SU-DHL-6 (cell line): ENCODE data around the gene DCDC2.
"Not testable (repeated sequence)": the region's sequence is repeated elsewhere in the genome, so short reads cannot be mapped to it uniquely, and the experiment has no call there.

Experiments
- H2AFZ ChIP-seq: fragments of 200-600 bp; sonication (generic); 2 replicates; pipeline ENCODE4 v1.6.1; 2014; ENCODE audit warnings: low read depth, mild to moderate bottlenecking, moderate library complexity, mixed read lengths, antibody characterized with exemption, low read length; ENCODE audit not compliant: severe bottlenecking
- H3F3A ChIP-seq: fragments of 200-600 bp; shearing (Covaris generic); 2 replicates; pipeline ENCODE4 v1.6.0; 2016; ENCODE audit warnings: antibody characterized with exemption, mild to moderate bottlenecking; ENCODE audit not compliant: insufficient read depth
- H3K27ac ChIP-seq: fragments of 200-600 bp; sonication (generic); 2 replicates; pipeline ENCODE4 v1.5.1; 2016; ENCODE audit warnings: low read depth, mild to moderate bottlenecking, low read length, moderate library complexity, mixed read lengths
- H3K27me3 ChIP-seq: fragments of 200-600 bp; sonication (generic), shearing (Covaris generic); 2 replicates; pipeline ENCODE4 v1.6.0; 2014; ENCODE audit warnings: mild to moderate bottlenecking, low read length
- H3K36me3 ChIP-seq: fragments of 200-600 bp; sonication (generic); 2 replicates; pipeline ENCODE4 v1.6.1; 2014; ENCODE audit warnings: mild to moderate bottlenecking, low read length, mixed read lengths
- H3K4me2 ChIP-seq: fragments of 300-600, 200-600 bp; shearing (Covaris generic), sonication (generic); 2 replicates; pipeline ENCODE4 v1.6.0; 2014; ENCODE audit warnings: low read length, low read depth, mild to moderate bottlenecking; ENCODE audit not compliant: poor library complexity, severe bottlenecking
- H3K4me3 ChIP-seq: fragments of 200-600 bp; sonication (generic); 2 replicates; pipeline ENCODE4 v1.5.1; 2014; ENCODE audit warnings: antibody characterized with exemption, low read length, mild to moderate bottlenecking, mixed read lengths; ENCODE audit not compliant: insufficient read depth, poor library complexity, severe bottlenecking
- H3K79me2 ChIP-seq: fragments of 200-600 bp; sonication (generic); 2 replicates; pipeline ENCODE4 v1.6.1; 2014; ENCODE audit warnings: mild to moderate bottlenecking, low read length, moderate library complexity; ENCODE audit not compliant: insufficient read depth
- H3K9ac ChIP-seq: fragments of 200-600 bp; sonication (generic); 2 replicates; pipeline ENCODE4 v1.7.0; 2014; ENCODE audit warnings: mild to moderate bottlenecking, low read length
- H3K9me2 ChIP-seq: fragments of 200-600 bp; sonication (generic); replicated peaks from 2 replicates; pipeline ENCODE4 v1.6.1; 2014; ENCODE audit warnings: low read length; ENCODE audit not compliant: insufficient read depth
- H3K9me3 ChIP-seq: fragments of 200-600 bp; sonication (generic); 2 replicates; pipeline ENCODE4 v1.6.1; 2014; ENCODE audit warnings: low read length, mixed read lengths; ENCODE audit not compliant: insufficient read depth
- H4K20me1 ChIP-seq: fragments of 200-600 bp; sonication (generic); 2 replicates; pipeline ENCODE4 v1.6.1; 2014; ENCODE audit warnings: low read depth, mild to moderate bottlenecking, antibody characterized with exemption, low read length, moderate library complexity, mixed read lengths
- CTCF ChIP-seq: fragments of 200-600 bp; sonication (generic); IDR thresholded peaks from one replicate; pipeline ENCODE4 v1.5.1; 2017; ENCODE audit warnings: antibody characterized with exemption, mild to moderate bottlenecking, low read length, moderate library complexity; ENCODE audit not compliant: insufficient read depth, poor library complexity, severe bottlenecking
- EZH2phosphoT487 ChIP-seq: fragments of 200-600 bp; sonication (generic), shearing (Covaris generic); conservative IDR thresholded peaks from 2 replicates; pipeline ENCODE4 v1.6.1; 2018; ENCODE audit warnings: mild to moderate bottlenecking, antibody characterized with exemption, low read length, moderate library complexity, mixed read lengths

The DCDC2 gene

GRCh38 chr6:24402697-24403500 lies 45.0 kb upstream of the DCDC2 start, which contains the start of gene MRS2:
Gene MRS2, plus strand, starts transcription at chr6:24402936. Its CDS starts 111 bp downstream, at chr6:24403047.
- no peak within 1 kb of the TSS for H3K27ac ChIP-seq
- H3F3A ChIP-seq: peaks cover 6% of the 10 kb centered on the region
- H3K27me3 ChIP-seq: no peaks in the 10 kb centered on the region
- TF ChIP-seq CTCF: no peak
- no peak for TF ChIP-seq EZH2phosphoT487
- H3K9me3 ChIP-seq: no peaks in the 10 kb centered on the region
- H3K9ac ChIP-seq: peak within 1 kb of the TSS; percentile 70
- H3K4me2 ChIP-seq: peak within 1 kb of the TSS; percentile 86
- H3K79me2 ChIP-seq: peaks cover 38% of the 10 kb centered on the region
- no peaks in the 10 kb centered on the region for H3K9me2 ChIP-seq
- peaks cover 6% of the 10 kb centered on the region; the same call in 1 of the 2 replicates for H3K36me3 ChIP-seq
- no peaks in the 10 kb centered on the region for H4K20me1 ChIP-seq
- peak within 1 kb of the TSS; percentile 52 for H2AFZ ChIP-seq
- H3K4me3 ChIP-seq: peak within 1 kb of the TSS; percentile 71

- 0 out of 2 replicates have a peak, but pooled peaks cover 4% of the 10 kb centered on the region for H3K36me3 ChIP-seq
- no peak overlapping the region for H3K27ac ChIP-seq
- H3K9me3 ChIP-seq: peaks cover 8% of the 10 kb centered on the region; the same call in 1 of the 2 replicates
- H3F3A ChIP-seq: peaks cover 6% of the 10 kb centered on the region
- H3K4me2 ChIP-seq: no peak overlapping the region
- H3K4me3 ChIP-seq: no peak overlapping the region
- H3K79me2 ChIP-seq: peaks cover 31% of the 10 kb centered on the region
- H3K27me3 ChIP-seq: no peaks in the 10 kb centered on the region
- H4K20me1 ChIP-seq: no peaks in the 10 kb centered on the region
- peak overlapping the region; percentile 52 for H2AFZ ChIP-seq
- no peaks in the 10 kb centered on the region for H3K9me2 ChIP-seq
- TF ChIP-seq EZH2phosphoT487 (no peak), CTCF (no peak)
- no peak overlapping the region for H3K9ac ChIP-seq
Observed at GRCh38 chr6:24401458-24401857, 43.6 kb upstream of the DCDC2 start.

GRCh38 chr6:24400045-24401039 lies 42.5 kb upstream of the DCDC2 start:
- not testable (repeated sequence) for H2AFZ ChIP-seq, H3K9me2 ChIP-seq, H3F3A ChIP-seq, H3K4me3 ChIP-seq, H3K9ac ChIP-seq, H3K36me3 ChIP-seq, H3K27me3 ChIP-seq, H3K4me2 ChIP-seq, H4K20me1 ChIP-seq, H3K27ac ChIP-seq
- Histone ChIP-seq H3K79me2 (peaks cover 28% of the 10 kb centered on the region), H3K9me3 (peaks cover 13% of the 10 kb centered on the region; the same call in 1 of the 2 replicates)
